ENCODE data around the gene XPR1.
A peak's percentile ranks its signal among the peaks of the same experiment; 100 is the strongest.

Gene XPR1

GRCh38 chr1:180921386-180921785 is 289.6 kb downstream of the XPR1 start:
- no peak for DNase-seq

DNA sequence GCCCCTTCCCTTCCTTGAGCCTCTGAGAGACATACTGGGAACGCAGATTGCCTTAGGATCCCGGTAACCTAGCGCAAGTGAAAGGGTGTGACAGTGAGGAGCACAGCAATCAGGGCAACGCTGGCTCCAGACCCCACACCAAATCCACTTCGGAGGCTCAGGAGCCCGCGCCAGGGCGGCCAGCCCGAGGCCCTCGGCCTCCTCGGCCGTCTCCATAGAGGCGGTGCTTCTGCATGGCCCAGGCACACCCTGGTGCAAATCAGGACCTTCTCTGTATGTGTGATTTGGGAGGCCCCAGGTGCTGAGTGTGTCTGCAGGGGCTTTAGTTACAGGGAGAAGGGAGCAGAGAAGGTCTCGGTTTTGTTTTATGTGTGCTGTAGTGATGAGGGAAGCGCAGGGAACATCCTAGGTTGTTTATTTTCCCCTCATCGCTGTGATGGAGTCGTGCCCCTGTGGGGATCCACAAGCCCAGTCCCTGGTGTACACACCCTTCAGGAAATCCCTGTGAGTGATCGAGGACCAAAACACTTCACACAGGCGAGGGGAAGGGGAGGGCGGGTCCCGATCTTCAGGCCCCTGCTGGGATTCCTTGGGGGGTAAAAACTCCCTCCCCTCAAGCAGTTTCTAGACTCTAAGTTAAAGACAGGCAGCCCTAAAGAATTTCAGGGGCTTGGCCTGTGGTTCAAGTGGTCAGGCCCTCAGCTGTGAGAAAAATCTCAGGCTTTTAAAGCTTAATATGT is 290.2 kb downstream of the XPR1 start:
- no peak for DNase-seq

GRCh38 chr1:180922631-180923015 is 290.8 kb downstream of the XPR1 start:
- DNase-seq, result no peak

- DNase-seq, result no peak
These were observed 291.4 kb downstream of the XPR1 start for GRCh38 chr1:180923021-180923841.

- no peak for DNase-seq
These were observed 292.1 kb downstream of the XPR1 start for GRCh38 chr1:180923887-180924286.

GRCh38 chr1:180924939-180925338 is 293.1 kb downstream of the XPR1 start:
- DNase-seq, result no peak

- DNase-seq, result no peak
These were observed 293.7 kb downstream of the XPR1 start for GRCh38 chr1:180925471-180926051.

DNA sequence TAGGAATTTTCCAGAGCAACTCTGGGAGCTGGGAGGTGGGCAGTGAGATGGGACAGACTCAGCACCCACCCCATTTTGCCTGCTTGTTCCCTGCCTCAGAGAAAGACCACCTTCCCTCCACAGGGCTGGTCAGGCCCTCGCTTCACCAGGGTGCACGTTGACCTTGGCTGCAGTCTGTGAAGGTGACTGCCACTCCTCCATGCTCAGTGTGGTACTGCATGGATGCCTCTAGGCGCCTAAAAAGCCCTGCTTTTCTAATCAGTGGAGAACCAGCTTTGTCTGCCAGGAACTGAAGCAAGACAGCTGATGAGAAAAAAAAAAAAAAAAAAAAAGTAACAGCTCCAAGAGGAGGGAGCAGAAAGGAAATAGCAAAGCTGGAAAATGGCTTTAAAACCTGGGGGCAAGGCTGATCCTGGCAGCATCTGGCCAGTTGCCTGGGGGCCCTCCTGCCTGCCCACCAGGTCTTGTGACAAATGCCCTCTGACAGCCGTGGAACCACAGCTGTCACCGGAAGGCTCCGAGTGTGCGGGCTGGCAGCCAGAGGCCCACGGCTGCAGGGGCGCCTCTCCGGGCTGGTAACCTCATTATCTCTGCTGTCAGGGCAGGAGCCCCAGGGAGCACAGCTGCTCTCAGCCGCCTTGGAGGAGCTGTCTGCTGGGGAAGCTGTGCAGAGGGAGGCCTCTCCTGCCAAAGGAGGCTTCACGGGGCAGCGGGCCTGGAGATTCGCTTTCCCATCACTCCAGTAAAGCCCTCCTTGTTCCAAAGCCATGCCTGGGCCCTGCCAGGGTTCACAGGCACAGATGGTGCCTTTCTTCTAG is 294.6 kb downstream of the XPR1 start:
- no peak for DNase-seq

DNA sequence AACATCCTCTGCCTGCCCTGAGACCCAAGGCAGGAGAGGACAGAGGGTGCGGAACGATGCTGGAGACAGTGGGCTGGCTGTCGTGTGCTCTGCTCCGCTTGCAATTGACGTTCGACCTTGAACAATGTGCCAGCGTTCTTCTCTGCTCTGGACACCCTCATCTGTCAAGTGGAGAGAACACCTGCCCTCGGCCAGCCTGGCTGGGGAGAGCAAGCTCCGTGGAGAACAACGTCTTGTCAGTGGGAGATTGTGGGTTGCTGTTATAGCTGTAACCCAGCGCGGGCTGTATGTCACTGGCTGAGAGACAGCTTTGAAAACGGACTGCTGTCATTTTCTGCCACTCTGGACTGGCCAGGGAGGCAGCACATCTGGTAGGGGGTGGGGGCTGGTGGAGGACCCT is 295.5 kb downstream of the XPR1 start:
- DNase-seq, result no peak

GRCh38 chr1:180927841-180928240 is 296.0 kb downstream of the XPR1 start:
- DNase-seq, result no peak

DNA sequence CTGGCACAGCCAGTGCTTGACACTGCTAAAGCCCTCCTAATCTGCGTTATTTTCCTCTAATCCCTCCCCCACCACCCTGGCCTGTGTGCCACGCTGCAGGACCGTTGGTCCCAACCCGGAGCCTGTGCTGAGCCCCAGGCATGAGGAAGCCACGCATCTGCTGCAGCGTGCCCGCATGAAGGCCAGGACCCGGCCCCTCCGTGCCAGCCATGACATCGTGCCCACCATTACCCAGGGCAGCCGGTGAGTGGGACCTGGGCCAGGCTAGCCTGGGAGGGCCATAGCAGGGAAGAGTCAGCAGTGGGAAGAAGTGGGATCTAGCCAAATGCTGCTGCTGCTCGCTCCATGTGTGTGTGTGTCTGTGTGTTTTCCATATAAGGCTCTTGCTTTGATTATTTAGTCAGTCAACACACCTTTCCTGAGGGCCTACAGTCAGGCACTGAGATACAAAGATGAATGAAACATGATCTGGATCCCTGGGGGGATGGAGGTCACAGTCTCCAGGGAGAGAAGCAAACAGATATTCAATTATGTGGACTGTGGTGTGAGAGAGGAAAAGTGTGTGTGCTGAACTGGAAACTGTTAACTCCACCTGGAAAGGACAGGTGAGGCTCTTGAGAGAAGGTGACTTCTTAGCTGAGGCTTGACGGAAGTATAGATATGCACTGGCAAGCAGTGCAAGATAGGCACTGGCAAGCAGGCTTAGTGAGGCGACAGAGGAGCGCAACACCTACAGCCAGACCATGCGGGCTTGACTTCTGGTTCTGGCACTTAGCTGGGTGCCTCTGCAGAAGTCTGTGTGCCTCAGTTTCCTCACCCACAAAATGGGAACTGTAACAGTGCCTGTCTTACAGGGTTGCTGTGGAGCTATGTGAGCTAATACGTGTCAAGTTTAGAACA is 296.8 kb downstream of the XPR1 start:
- DNase-seq, result no peak

DNA sequence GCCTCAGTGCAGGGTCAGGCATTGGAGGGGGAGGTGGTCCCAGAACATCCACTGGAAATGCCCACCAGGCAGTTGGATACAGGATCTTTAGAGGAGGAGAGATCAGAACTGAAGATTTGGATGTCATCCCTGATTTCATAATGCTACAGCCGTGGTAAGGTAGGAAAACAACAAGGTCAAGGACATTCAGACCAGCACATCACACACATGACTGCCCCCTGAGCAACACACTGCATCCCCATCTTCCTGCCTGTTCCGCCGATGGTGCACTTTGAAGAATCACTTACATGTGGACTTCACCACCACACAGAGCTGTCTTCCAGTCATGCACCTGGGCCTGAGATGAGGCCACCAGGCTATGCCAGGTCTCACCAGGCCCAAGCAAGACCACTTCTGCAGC is 297.6 kb downstream of the XPR1 start:
- no peak for DNase-seq

DNA sequence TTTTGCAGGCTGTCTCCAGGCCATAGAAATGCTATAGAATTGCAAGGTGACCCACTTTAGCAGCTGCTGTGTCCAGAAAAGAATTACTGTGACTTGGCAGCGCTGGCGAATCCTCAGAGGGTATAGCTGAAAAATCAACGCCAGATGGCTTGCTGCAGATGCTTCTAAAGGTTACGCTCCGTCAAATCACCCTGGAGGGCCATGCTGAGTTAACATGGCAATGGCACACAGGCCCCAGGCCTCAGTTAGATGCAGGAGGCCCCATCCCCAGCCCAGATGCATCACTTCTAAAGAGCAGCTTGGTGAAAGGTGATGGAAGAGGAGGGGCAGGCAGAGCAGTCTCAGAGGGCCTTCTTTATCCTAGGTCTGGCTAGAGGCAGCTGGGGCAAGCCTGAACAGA is 298.9 kb downstream of the XPR1 start:
- DNase-seq, result peak; percentile 24

GRCh38 chr1:180931529-180931928 is 299.7 kb downstream of the XPR1 start:
- DNase-seq, result no peak

DNA sequence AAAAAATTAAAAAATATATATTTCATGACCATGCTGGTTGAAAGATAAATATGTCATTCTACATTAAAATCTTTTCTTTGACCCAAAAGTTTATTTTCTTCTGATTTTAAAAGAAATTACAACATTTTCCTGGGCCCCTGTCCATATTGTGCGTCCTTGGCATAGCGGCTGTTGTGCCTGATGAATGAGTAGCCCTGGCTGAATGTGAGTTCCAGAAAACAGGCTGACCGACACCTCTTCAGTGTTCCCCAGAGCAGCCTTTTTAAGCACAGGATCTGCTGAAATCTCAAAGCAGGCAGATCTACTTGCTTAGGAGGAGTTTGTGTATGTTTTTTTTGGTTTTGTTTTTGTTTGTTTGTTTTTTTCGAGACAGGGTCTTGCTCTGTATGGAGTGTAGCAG is 300.6 kb downstream of the XPR1 start:
- DNase-seq, result no peak

- no peak for DNase-seq
These were observed 301.3 kb downstream of the XPR1 start for GRCh38 chr1:180933141-180933540.

- DNase-seq, result no peak
These were observed 302.7 kb downstream of the XPR1 start for GRCh38 chr1:180934563-180934962.

- DNase-seq, result no peak
These were observed 303.7 kb downstream of the XPR1 start for GRCh38 chr1:180935326-180936109.

DNA sequence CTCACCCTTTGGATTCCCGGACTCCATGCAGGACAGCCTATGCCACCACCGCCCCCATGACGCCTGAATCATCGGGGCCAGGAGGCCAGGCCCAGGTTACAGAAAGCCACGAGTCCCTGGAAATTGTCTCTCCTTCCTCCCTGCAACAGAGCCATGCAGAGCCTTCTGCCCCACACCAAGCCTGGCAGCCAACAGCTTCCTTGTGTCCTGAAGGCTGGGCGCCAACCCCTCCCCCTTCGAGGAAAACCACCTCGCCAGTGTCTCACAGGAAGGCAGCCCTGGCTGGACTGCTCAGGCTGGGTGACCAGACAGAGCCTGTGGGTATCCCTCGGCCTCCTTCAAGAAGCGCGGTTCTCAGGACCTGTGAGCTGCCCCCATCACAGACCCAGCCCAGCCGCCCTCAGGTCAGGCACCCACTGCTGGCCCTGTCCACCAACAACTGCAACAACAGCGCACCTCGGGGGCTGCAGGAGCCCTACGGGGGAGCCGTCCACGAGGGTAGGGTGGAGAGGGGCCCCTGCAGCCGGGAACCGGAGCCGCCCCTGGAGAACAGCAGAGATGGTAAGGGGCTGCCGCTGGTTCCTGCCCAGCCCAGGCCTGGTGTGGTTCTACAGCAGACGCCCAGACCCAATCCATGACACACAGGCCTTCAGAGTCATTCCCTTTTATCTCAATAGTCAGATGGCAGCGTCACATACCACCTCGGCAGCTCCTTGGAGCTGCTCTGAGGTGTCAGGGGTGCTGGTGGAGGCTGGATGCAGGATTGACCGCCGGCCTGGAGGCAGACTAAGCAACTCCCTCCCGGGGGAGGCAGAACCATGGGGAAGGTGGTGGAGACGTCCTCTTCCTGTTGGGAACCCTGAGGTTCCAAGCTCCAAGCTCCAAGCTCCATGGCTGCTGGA is 304.5 kb downstream of the XPR1 start:
- no peak for DNase-seq

- DNase-seq, result no peak
These were observed 305.2 kb downstream of the XPR1 start for GRCh38 chr1:180937012-180937372.

Measured in SHP77 treated with DMSO at 0.1 percent for 48 hours (cell line).